Osteoblast (primary cell): ENCODE results near the gene STXBP4. TPM values are rescaled to one million over a fixed set of nuclear protein-coding genes. Genes with fewer than 3 reads are reported as not detected.

ENCODE experiments used
- DNase-seq: peaks from one replicate; pipeline ENCODE4 v3.0.0; 2011; ENCODE audit warnings: low spot score, mixed read lengths; ENCODE audit not compliant: insufficient read length; ENCODE audit errors: missing footprints
- H2AFZ ChIP-seq: 2 replicates; pipeline ENCODE4 v1.6.0; 2011; ENCODE audit warnings: mild to moderate bottlenecking, low read length
- H3K27ac ChIP-seq: 2 replicates; pipeline ENCODE4 v1.5.1; 2011; ENCODE audit warnings: mild to moderate bottlenecking, low read depth, low read length, moderate library complexity
- H3K27me3 ChIP-seq: 2 replicates; pipeline ENCODE4 v1.6.0; 2012; ENCODE audit warnings: mild to moderate bottlenecking, control low read depth, inconsistent platforms, low read length, moderate library complexity; ENCODE audit not compliant: insufficient read depth
- H3K36me3 ChIP-seq: 2 replicates; pipeline ENCODE4 v1.5.1; 2011; ENCODE audit warnings: mild to moderate bottlenecking, low read length, control low read depth, moderate library complexity; ENCODE audit not compliant: insufficient read depth
- H3K4me1 ChIP-seq: 2 replicates; pipeline ENCODE4 v1.5.1; 2011; ENCODE audit warnings: mild to moderate bottlenecking, low read length, control low read depth, moderate library complexity; ENCODE audit not compliant: insufficient read depth
- H3K4me2 ChIP-seq: 2 replicates; pipeline ENCODE4 v1.6.0; 2011; ENCODE audit warnings: mild to moderate bottlenecking, low read length; ENCODE audit not compliant: insufficient read depth
- H3K4me3 ChIP-seq: fragments of 200-600 bp; sonication (generic); 3 replicates; pipeline ENCODE4 v1.5.1; 2012; ENCODE audit warnings: mild to moderate bottlenecking, low read length, inconsistent platforms; ENCODE audit not compliant: insufficient read depth
- H3K79me2 ChIP-seq: 2 replicates; pipeline ENCODE4 v1.6.0; 2012; ENCODE audit warnings: mild to moderate bottlenecking, low read length, control low read depth, inconsistent platforms; ENCODE audit not compliant: insufficient read depth
- H3K9me3 ChIP-seq: 2 replicates; pipeline ENCODE4 v1.5.1; 2011; ENCODE audit warnings: low read depth, low read length, control low read depth
- H4K20me1 ChIP-seq: 2 replicates; pipeline ENCODE4 v1.6.0; 2012; ENCODE audit warnings: mild to moderate bottlenecking, low read length, control low read depth; ENCODE audit not compliant: insufficient read depth
- total RNA-seq: library from RNA; depleted of rRNA; stranded (reverse); fragments of >200 nt; gene quantifications from 2 replicates; pipeline ENCODE4 v1.2.3, GENCODE V29; 2012
- TF ChIP-seq, protein P1 (sequence below): IDR thresholded peaks from 2 replicates; pipeline ENCODE4 v1.5.1; 2011; ENCODE audit warnings: mild to moderate bottlenecking, low read depth, low read length, moderate library complexity; ENCODE audit errors: extremely low read depth

Gene STXBP4
- total RNA-seq, 1 donor, result 19.2 TPM

DNA sequence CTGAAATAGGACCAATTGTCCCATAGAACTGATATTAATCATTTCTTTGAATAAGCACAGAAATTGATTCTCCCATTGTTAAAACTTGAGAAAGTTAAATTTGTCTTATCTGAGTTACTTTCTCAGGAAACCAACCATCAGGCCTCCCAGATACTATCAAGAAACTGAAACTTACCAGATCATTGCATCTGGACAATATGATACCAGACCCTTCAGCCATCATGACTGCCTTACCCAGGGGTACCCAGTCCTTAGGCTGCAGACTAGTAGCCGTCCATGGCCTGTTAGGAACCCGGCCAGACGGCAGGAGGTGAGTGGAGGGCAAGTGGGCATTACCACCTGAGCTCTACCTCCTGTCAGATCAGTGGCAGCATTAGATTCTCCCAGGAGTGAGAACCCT is 7.8 kb downstream of the STXBP4 start:
- Histone ChIP-seq H3K79me2 (peaks cover 36% of the 10 kb centered on the region), H3K36me3 (no peaks in the 10 kb centered on the region), H3K27ac (no peak overlapping the region), H3K27me3 (no peaks in the 10 kb centered on the region), H3K4me2 (no peak overlapping the region), H3K4me3 (no peak overlapping the region), H3K4me1 (no peaks in the 10 kb centered on the region), H4K20me1 (peaks cover 7% of the 10 kb centered on the region), H3K9me3 (no peaks in the 10 kb centered on the region), H2AFZ (no peak overlapping the region)
- TF ChIP-seq, protein P1, sequence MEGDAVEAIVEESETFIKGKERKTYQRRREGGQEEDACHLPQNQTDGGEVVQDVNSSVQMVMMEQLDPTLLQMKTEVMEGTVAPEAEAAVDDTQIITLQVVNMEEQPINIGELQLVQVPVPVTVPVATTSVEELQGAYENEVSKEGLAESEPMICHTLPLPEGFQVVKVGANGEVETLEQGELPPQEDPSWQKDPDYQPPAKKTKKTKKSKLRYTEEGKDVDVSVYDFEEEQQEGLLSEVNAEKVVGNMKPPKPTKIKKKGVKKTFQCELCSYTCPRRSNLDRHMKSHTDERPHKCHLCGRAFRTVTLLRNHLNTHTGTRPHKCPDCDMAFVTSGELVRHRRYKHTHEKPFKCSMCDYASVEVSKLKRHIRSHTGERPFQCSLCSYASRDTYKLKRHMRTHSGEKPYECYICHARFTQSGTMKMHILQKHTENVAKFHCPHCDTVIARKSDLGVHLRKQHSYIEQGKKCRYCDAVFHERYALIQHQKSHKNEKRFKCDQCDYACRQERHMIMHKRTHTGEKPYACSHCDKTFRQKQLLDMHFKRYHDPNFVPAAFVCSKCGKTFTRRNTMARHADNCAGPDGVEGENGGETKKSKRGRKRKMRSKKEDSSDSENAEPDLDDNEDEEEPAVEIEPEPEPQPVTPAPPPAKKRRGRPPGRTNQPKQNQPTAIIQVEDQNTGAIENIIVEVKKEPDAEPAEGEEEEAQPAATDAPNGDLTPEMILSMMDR, result no peak
- DNase-seq, result no peak

DNA sequence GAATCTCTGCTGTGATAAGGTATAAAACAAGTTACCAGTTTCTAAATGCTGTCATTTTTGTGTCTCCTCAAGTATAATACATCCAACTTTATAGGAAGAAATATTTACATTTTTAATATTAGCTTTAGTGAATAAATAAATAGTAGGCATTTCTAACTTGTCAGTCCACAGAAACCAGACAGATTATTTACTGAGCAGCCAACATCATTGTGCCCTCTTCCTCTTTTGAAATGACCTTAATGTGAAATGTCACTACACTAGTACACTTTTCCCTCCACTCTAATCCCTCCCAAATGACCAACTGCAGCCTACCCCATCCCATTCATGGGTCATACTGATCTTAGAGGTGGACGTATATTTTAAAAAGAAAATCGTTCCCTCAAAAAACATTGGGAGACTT is 9.2 kb downstream of the STXBP4 start:
- no peaks in the 10 kb centered on the region for H3K9me3 ChIP-seq
- no peaks in the 10 kb centered on the region for H3K36me3 ChIP-seq
- H3K4me2 ChIP-seq, result no peak overlapping the region
- H3K27me3 ChIP-seq, result no peaks in the 10 kb centered on the region
- peaks cover 25% of the 10 kb centered on the region for H3K79me2 ChIP-seq
- no peak overlapping the region for H3K4me3 ChIP-seq
- H3K27ac ChIP-seq, result no peak overlapping the region
- no peak overlapping the region for H2AFZ ChIP-seq
- no peaks in the 10 kb centered on the region for H3K4me1 ChIP-seq
- DNase-seq, result no peak
- TF ChIP-seq, protein P1, result no peak
- peaks cover 7% of the 10 kb centered on the region for H4K20me1 ChIP-seq

DNA sequence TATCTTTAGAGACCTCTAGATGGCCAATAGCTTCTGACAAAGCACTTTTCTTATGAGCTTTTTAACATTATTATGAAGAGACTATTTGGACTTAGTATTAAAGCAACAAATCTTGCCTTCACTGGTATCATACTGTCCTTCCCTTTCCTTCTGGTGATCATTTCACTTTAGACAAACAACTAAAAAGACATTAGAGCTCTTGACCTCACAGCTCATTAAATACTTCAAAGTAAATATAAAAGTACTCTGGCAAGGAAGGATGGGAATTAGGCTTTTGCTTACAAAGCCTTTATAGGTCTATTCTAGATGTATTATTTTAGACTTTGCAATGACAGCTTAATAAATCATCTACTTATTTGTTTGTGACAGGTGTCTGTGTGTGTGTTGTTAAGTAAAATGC is 11.1 kb downstream of the STXBP4 start:
- no peak overlapping the region for H3K4me3 ChIP-seq
- H2AFZ ChIP-seq, result no peak overlapping the region
- H3K79me2 ChIP-seq, result peaks cover 16% of the 10 kb centered on the region
- no peak for DNase-seq
- H3K9me3 ChIP-seq, result no peaks in the 10 kb centered on the region
- no peak overlapping the region for H3K27ac ChIP-seq
- no peaks in the 10 kb centered on the region for H3K4me1 ChIP-seq
- H3K27me3 ChIP-seq, result no peaks in the 10 kb centered on the region
- no peaks in the 10 kb centered on the region for H4K20me1 ChIP-seq
- no peak overlapping the region for H3K4me2 ChIP-seq
- H3K36me3 ChIP-seq, result no peaks in the 10 kb centered on the region
- TF ChIP-seq, protein P1, result no peak

- Histone ChIP-seq H3K4me1 (peaks cover 2% of the 10 kb centered on the region), H3K4me3 (no peak overlapping the region), H3K79me2 (peaks cover 13% of the 10 kb centered on the region), H3K27ac (no peak overlapping the region), H3K27me3 (no peaks in the 10 kb centered on the region), H3K9me3 (no peaks in the 10 kb centered on the region), H3K4me2 (no peak overlapping the region), H3K36me3 (no peaks in the 10 kb centered on the region), H2AFZ (no peak overlapping the region), H4K20me1 (no peaks in the 10 kb centered on the region)
- no peak for DNase-seq
- TF ChIP-seq, protein P1, result no peak
Measured at GRCh38 chr17:54980375-54980774, 11.8 kb downstream of the STXBP4 start.
